HS-5 (cell line): ENCODE data around the gene GLT8D2.

Source experiments
- DNase-seq: peaks from one replicate; pipeline ENCODE4 v3.0.0-alpha.2; 2012; ENCODE audit warnings: low read depth

GLT8D2 gene

GRCh38 chr12:104049903-104050356 is at the start of gene GLT8D2:
Gene GLT8D2 (minus strand): TSS chr12:104050187. CDS start chr12:104019648, 30,539 bp downstream.
- no peak for DNase-seq

- DNase-seq = no peak
Measured at GRCh38 chr12:104097954-104098353, 48.0 kb upstream of the GLT8D2 start.

GRCh38 chr12:104095289-104095688 is 45.3 kb upstream of the GLT8D2 start:
- DNase-seq = no peak

- DNase-seq = no peak
Measured at GRCh38 chr12:104094284-104094683, 44.3 kb upstream of the GLT8D2 start.

- DNase-seq = no peak
Measured at GRCh38 chr12:104091136-104091535, 41.1 kb upstream of the GLT8D2 start.

- no peak for DNase-seq
Measured at GRCh38 chr12:104090685-104091084, 40.7 kb upstream of the GLT8D2 start.

GRCh38 chr12:104083769-104084475 is 33.9 kb upstream of the GLT8D2 start:
- no peak for DNase-seq

GRCh38 chr12:104080764-104081163 is 30.8 kb upstream of the GLT8D2 start:
- DNase-seq = no peak

GRCh38 chr12:104079024-104079423 is 29.0 kb upstream of the GLT8D2 start:
- DNase-seq = no peak

- DNase-seq = no peak
Measured at GRCh38 chr12:104073699-104074098, 23.7 kb upstream of the GLT8D2 start.

GRCh38 chr12:104072099-104072498 is 22.1 kb upstream of the GLT8D2 start:
- DNase-seq = no peak

GRCh38 chr12:104064842-104065427 is 14.9 kb upstream of the GLT8D2 start:
- no peak for DNase-seq

- peak; percentile 65 for DNase-seq
Measured at GRCh38 chr12:104064031-104064841, 14.2 kb upstream of the GLT8D2 start, which contains the start of gene HCFC2. Gene HCFC2 (plus strand): TSS chr12:104064531. CDS start chr12:104064561, 30 bp downstream.

- no peak for DNase-seq
Measured at GRCh38 chr12:104063712-104064030, 13.7 kb upstream of the GLT8D2 start.

GRCh38 chr12:104060791-104061190 is 10.8 kb upstream of the GLT8D2 start:
- no peak for DNase-seq

GRCh38 chr12:104059963-104060362 is 10.0 kb upstream of the GLT8D2 start:
- DNase-seq = no peak

GRCh38 chr12:104058802-104059201 is 8.8 kb upstream of the GLT8D2 start:
- no peak for DNase-seq

GRCh38 chr12:104057771-104058197 is 7.8 kb upstream of the GLT8D2 start:
- DNase-seq = no peak

GRCh38 chr12:104056419-104056972 is 6.5 kb upstream of the GLT8D2 start:
- DNase-seq = no peak

- DNase-seq = no peak
Measured at GRCh38 chr12:104055686-104056388, 5.8 kb upstream of the GLT8D2 start.

- no peak for DNase-seq
Measured at GRCh38 chr12:104054681-104055346, 4.8 kb upstream of the GLT8D2 start.
